Natural killer cell (primary cell): ENCODE measurements around the gene COL8A1. TPM values are rescaled to one million over a fixed set of nuclear protein-coding genes. Genes with fewer than 3 reads are reported as not detected.

Experiments used
- ATAC-seq, 3 donors: fragments of 150-1000 bp in 2 of 3; fragments of 200-7000 bp in 1 of 3; cut with Tn5 transposase; 1 replicate in 1 of 3; 2 replicates in 2 of 3; pipeline ENCODE4 v1.10.0; 2021; ENCODE audit warnings: mild to moderate bottlenecking in 2 of 3, moderate library complexity in 2 of 3
- DNase-seq, 2 donors: peaks; one replicate each; pipeline versions ENCODE4 v3.0.0 to v3.0.0-alpha.2; 2013 to 2021; ENCODE audit warnings: mixed read lengths in 1 of 2
- H3K27ac ChIP-seq: one replicate; pipeline ENCODE4 v1.5.1; 2013; ENCODE audit warnings: mild to moderate bottlenecking, low read length
- H3K27me3 ChIP-seq: one replicate; pipeline ENCODE4 v1.6.1; 2013; ENCODE audit warnings: low read length; ENCODE audit not compliant: control insufficient read depth, insufficient read depth
- H3K36me3 ChIP-seq: one replicate; pipeline ENCODE4 v1.6.1; 2013; ENCODE audit warnings: low read length; ENCODE audit not compliant: control insufficient read depth, insufficient read depth
- H3K4me1 ChIP-seq: one replicate; pipeline ENCODE4 v1.6.1; 2013; ENCODE audit warnings: low read length; ENCODE audit not compliant: control insufficient read depth, insufficient read depth
- H3K4me3 ChIP-seq: one replicate; pipeline ENCODE4 v1.5.1; 2013; ENCODE audit warnings: low read length
- H3K9me3 ChIP-seq: one replicate; pipeline ENCODE4 v1.6.1; 2013; ENCODE audit warnings: low read length; ENCODE audit not compliant: control insufficient read depth, insufficient read depth
- H3K27ac Mint-ChIP-seq, 2 donors: one replicate each; pipeline ENCODE4 v1.8.0; 2022; ENCODE audit warnings: mild to moderate bottlenecking in 2 of 2, mixed read lengths in 2 of 2, moderate library complexity in 1 of 2
- H3K27me3 Mint-ChIP-seq, 2 donors: one replicate each; pipeline ENCODE4 v1.8.0; 2022; ENCODE audit warnings: low read depth in 2 of 2, mixed read lengths in 2 of 2
- H3K36me3 Mint-ChIP-seq: one replicate; pipeline ENCODE4 v1.8.0; 2022; ENCODE audit warnings: mixed read lengths
- H3K4me1 Mint-ChIP-seq, 2 donors: one replicate each; pipeline ENCODE4 v1.8.0; 2022; ENCODE audit warnings: mixed read lengths in 2 of 2
- H3K4me3 Mint-ChIP-seq: one replicate; pipeline ENCODE4 v1.8.0; 2022; ENCODE audit warnings: mild to moderate bottlenecking, moderate library complexity, mixed read lengths
- H3K9me3 Mint-ChIP-seq, 2 donors: one replicate each; pipeline ENCODE4 v1.8.0; 2022; ENCODE audit warnings: mixed read lengths in 2 of 2
- WGBS: methylation state at CpG from one replicate; pipeline ENCODE4 v1.1.7; 2013; ENCODE audit warnings: missing lambda C conversion rate; ENCODE audit not compliant: insufficient coverage; 5-methylcytosine and 5-hydroxymethylcytosine counted together
- intact Hi-C: fragments of 100-400 bp; cut with micrococcal nuclease; formaldehyde crosslinking; loops from one replicate; pipeline ENCODE4 v1.14.2; 2022
- total RNA-seq, 4 donors: library from RNA; stranded (reverse); fragments of 120-200 nt in 1 of 4; gene quantifications; one replicate each; pipeline versions ENCODE4 v1.2.3 to v1.2.4, GENCODE V29; 2013 to 2022
- TF ChIP-seq, protein P1 (sequence below): fragments of 200-600 bp; IDR thresholded peaks from one replicate; pipeline ENCODE4 v1.8.0; 2022; ENCODE audit warnings: antibody characterized with exemption

Gene COL8A1
- total RNA-seq, 3 donors from 2014 or later (not counting 1 experiment from before 2014, with no cell fraction given): 0.12 to 0.23 TPM; not detected in 1

DNA sequence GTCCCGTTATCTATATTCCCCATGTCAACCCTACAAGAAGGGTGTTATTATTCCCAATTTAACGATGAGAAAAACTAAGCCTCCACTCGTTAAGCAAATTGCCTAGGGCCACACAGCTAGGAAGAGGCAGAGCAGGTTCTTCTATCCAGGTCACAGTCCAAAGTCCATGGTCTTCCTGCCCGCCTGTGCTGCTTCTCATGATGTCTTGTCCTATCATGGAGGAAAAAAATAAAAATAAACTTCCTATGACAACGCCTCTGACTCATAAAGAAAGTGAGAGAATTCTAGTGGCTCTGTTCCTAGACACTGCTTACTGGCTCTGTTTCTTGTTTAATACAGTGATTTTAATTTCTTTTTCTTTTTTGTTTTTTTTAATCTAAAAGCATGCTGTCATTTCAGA is 9.7 kb downstream of the COL8A1 start:
- Histone ChIP-seq H3K27ac (no peak overlapping the region), H3K9me3 (no peaks in the 10 kb centered on the region), H3K4me3 (no peak overlapping the region), H3K36me3 (no peaks in the 10 kb centered on the region), H3K4me1 (no peaks in the 10 kb centered on the region), H3K27me3 (no peaks in the 10 kb centered on the region)
- ATAC-seq (no peak), DNase-seq (no peak)
- H3K4me1 Mint-ChIP-seq: no peaks in the 10 kb centered on the region
- H3K9me3 Mint-ChIP-seq: peaks cover 0 to 2% of the 10 kb centered on the region in 2 donors
- WGBS: 84% methylated on average over 5 of the region's 5 CpGs
- no peaks in the 10 kb centered on the region for H3K27me3 Mint-ChIP-seq
- no peak overlapping the region for H3K4me3 Mint-ChIP-seq
- H3K36me3 Mint-ChIP-seq: no peaks in the 10 kb centered on the region
- TF ChIP-seq, protein P1, sequence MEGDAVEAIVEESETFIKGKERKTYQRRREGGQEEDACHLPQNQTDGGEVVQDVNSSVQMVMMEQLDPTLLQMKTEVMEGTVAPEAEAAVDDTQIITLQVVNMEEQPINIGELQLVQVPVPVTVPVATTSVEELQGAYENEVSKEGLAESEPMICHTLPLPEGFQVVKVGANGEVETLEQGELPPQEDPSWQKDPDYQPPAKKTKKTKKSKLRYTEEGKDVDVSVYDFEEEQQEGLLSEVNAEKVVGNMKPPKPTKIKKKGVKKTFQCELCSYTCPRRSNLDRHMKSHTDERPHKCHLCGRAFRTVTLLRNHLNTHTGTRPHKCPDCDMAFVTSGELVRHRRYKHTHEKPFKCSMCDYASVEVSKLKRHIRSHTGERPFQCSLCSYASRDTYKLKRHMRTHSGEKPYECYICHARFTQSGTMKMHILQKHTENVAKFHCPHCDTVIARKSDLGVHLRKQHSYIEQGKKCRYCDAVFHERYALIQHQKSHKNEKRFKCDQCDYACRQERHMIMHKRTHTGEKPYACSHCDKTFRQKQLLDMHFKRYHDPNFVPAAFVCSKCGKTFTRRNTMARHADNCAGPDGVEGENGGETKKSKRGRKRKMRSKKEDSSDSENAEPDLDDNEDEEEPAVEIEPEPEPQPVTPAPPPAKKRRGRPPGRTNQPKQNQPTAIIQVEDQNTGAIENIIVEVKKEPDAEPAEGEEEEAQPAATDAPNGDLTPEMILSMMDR: no peak
- no peak overlapping the region for H3K27ac Mint-ChIP-seq
- intact Hi-C loops: no loop called here

DNA sequence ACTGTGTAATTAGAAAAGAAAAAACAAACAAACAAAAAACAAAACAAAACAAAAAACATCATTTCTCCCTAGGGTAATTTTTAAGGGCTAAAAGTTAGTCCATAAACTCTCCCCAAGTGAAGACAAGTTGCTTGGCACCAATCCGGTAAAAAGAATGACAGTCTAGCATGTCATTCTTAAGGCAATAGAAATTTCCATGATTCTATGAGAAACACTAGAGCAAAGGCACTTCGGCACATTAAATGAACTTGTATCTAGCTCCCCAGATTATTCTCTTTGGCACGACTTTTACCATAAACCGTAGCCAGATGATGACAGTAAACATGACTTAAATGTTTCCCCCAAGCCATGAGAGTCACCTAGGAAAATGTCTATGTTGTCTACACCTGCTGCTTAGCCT is 10.1 kb downstream of the COL8A1 start:
- intact Hi-C loops: no loop called here
- Mint-ChIP-seq H3K36me3 (no peaks in the 10 kb centered on the region), H3K4me3 (no peak overlapping the region), H3K27ac (no peak overlapping the region), H3K27me3 (no peaks in the 10 kb centered on the region), H3K9me3 (peaks cover 0 to 2% of the 10 kb centered on the region in 2 donors), H3K4me1 (no peaks in the 10 kb centered on the region)
- DNase-seq (no peak), ATAC-seq (no peak)
- WGBS: 93% methylated on average over 4 of the region's 4 CpGs
- Histone ChIP-seq H3K4me1 (no peaks in the 10 kb centered on the region), H3K36me3 (no peaks in the 10 kb centered on the region), H3K27me3 (no peaks in the 10 kb centered on the region), H3K27ac (no peak overlapping the region), H3K4me3 (no peak overlapping the region), H3K9me3 (no peaks in the 10 kb centered on the region)
- TF ChIP-seq, protein P1: no peak

DNA sequence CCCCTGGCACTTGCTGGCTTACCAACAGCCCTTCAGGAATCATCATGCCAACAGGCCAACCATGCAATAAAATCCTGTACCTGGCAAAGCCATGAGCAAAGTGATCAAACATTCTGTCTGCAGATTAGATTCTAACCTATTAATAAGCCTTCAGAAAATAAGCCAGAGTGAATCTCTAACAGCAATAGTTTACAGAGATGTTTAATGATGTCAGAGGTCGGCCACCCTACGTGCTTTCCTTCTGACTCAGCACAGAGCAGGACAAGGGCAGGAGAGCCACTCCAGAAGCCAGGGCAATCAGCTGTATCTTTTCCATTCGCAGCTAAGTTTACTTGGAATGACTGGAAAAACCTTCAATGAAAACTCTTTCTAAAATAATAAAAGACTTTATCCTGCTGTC is 13.1 kb downstream of the COL8A1 start:
- Mint-ChIP-seq H3K36me3 (no peaks in the 10 kb centered on the region), H3K9me3 (peaks cover 0 to 2% of the 10 kb centered on the region in 2 donors), H3K27ac (no peak overlapping the region), H3K4me3 (no peak overlapping the region), H3K27me3 (no peaks in the 10 kb centered on the region), H3K4me1 (no peaks in the 10 kb centered on the region)
- Histone ChIP-seq H3K27ac (no peak overlapping the region), H3K4me1 (no peaks in the 10 kb centered on the region), H3K36me3 (no peaks in the 10 kb centered on the region), H3K4me3 (no peak overlapping the region), H3K9me3 (no peaks in the 10 kb centered on the region), H3K27me3 (no peaks in the 10 kb centered on the region)
- intact Hi-C loops: no loop called here
- WGBS: 60% methylated on average over 3 of the region's 3 CpGs
- DNase-seq (no peak), ATAC-seq (no peak)
- TF ChIP-seq, protein P1: no peak

DNA sequence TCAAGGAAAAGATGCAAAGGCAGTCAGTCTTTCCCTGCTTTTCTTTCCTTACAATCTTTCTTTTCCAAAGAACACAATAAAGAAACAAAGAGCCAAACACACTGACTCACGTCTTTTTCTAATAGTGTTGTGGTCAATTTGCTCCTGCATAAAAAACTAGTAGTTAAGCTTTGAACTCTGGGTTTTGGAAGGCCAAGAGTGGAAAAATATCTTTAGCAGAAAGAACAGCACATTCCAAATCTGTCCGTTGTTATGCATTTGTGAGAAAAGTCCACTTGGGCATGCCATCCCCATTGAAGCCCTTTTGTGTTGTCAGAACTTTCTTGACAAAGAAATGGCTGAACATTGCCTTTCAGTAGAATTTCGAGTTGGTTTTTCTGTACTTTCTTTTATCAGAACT is 18.2 kb downstream of the COL8A1 start:
- Histone ChIP-seq H3K4me3 (no peak overlapping the region), H3K27ac (no peak overlapping the region), H3K4me1 (no peaks in the 10 kb centered on the region), H3K36me3 (no peaks in the 10 kb centered on the region), H3K27me3 (no peaks in the 10 kb centered on the region), H3K9me3 (no peaks in the 10 kb centered on the region)
- no peaks in the 10 kb centered on the region for H3K36me3 Mint-ChIP-seq
- TF ChIP-seq, protein P1: no peak
- WGBS: 82% methylated on average over 2 of the region's 3 CpGs
- ATAC-seq: no peak
- intact Hi-C loops: no loop called here
- no peaks in the 10 kb centered on the region for H3K27me3 Mint-ChIP-seq
- no peak for DNase-seq
- peaks cover 3 to 5% of the 10 kb centered on the region in 2 donors for H3K9me3 Mint-ChIP-seq
- no peak overlapping the region for H3K4me3 Mint-ChIP-seq
- no peak overlapping the region for H3K27ac Mint-ChIP-seq
- no peaks in the 10 kb centered on the region for H3K4me1 Mint-ChIP-seq
